Hepatocyte (in vitro differentiated cells): ENCODE data around the gene SMIM7.

Experiments
- EZH2 ChIP-seq: fragments of 200-600 bp; sonication (generic); IDR thresholded peaks from 2 replicates; pipeline ENCODE4 v1.6.1; 2016; ENCODE audit warnings: antibody characterized with exemption, mild to moderate bottlenecking, borderline replicate concordance
- EZH2phosphoT487 ChIP-seq: fragments of 200-600 bp; sonication (generic); IDR thresholded peaks from one replicate; pipeline ENCODE4 v1.6.1; 2018; ENCODE audit warnings: antibody characterized with exemption, mild to moderate bottlenecking, low read depth, moderate library complexity; ENCODE audit not compliant: unreplicated experiment, severe bottlenecking
- TF ChIP-seq, protein P1 (sequence below): fragments of 200-600 bp; sonication (generic); IDR thresholded peaks from 2 replicates; pipeline ENCODE4 v1.5.1; 2016; ENCODE audit warnings: antibody characterized with exemption, mild to moderate bottlenecking; ENCODE audit not compliant: poor library complexity

DNA sequence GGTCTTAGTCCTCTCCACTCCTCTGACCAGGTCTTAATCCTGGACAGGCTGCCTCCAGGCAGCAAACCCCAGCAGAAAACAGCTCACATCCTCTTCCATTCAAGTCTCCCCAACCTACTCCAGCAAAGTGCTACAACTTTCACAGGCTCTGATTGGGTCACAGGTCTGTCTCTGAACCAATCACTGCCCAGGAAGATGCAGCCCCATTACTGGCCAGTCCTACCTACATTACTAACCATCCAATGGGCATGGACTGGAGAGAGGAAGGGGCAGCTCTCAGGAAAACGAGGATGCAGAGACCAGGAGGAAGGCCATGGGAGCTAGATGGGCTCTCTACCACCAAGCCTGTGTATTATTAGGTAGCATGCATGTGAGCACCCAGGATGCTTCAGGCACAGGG is 44.1 kb downstream of the SMIM7 start:
- TF ChIP-seq EZH2 = no peak
- TF ChIP-seq, protein P1, sequence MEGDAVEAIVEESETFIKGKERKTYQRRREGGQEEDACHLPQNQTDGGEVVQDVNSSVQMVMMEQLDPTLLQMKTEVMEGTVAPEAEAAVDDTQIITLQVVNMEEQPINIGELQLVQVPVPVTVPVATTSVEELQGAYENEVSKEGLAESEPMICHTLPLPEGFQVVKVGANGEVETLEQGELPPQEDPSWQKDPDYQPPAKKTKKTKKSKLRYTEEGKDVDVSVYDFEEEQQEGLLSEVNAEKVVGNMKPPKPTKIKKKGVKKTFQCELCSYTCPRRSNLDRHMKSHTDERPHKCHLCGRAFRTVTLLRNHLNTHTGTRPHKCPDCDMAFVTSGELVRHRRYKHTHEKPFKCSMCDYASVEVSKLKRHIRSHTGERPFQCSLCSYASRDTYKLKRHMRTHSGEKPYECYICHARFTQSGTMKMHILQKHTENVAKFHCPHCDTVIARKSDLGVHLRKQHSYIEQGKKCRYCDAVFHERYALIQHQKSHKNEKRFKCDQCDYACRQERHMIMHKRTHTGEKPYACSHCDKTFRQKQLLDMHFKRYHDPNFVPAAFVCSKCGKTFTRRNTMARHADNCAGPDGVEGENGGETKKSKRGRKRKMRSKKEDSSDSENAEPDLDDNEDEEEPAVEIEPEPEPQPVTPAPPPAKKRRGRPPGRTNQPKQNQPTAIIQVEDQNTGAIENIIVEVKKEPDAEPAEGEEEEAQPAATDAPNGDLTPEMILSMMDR = no peak
- no peak for TF ChIP-seq EZH2phosphoT487
